Measurements from ENCODE around the gene HNRNPM.

- TF ChIP-seq CTCF (IDR thresholded peaks at IDR 0.05; ENCODE audit: low read depth, low read length) (no peak), EZH2phosphoT487 (IDR thresholded peaks at IDR 0.05; ENCODE audit: low read depth) (no peak)
These were observed 17.1 kb downstream of the HNRNPM start for GRCh38 chr19:8461891-8462290.
